ENCODE results near the gene SMARCAL1.

DNA sequence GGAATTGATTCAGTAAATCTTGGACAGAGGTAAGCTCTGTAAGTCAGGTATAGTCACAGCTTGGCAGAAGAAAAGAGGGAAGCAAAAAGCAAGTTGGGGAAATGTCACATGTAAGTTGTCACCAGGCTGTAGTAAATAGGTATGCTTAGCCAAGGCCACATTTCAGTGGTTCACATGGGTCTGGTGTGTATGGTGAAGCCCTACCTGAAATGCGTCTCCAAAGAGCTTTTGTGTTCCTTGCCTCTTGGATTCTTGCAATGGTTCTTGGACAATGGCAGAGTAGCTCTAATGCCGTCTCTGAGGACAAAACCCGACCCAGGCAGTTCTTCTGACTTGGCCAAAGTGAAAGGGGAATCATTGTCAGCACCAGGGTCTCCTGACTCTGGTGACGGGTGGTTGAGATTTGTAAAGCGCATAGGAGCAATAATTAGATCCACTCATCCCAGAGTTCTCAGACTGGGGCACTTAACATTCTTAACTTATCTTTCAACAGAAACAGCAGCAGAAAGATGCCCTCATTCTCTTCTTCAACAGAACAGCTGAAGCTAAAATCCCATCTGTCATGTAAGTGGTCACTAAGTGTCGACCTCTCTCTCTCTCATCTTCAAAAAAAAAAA, 51.9 kb downstream of the SMARCAL1 start:
- TF ChIP-seq, protein P1, sequence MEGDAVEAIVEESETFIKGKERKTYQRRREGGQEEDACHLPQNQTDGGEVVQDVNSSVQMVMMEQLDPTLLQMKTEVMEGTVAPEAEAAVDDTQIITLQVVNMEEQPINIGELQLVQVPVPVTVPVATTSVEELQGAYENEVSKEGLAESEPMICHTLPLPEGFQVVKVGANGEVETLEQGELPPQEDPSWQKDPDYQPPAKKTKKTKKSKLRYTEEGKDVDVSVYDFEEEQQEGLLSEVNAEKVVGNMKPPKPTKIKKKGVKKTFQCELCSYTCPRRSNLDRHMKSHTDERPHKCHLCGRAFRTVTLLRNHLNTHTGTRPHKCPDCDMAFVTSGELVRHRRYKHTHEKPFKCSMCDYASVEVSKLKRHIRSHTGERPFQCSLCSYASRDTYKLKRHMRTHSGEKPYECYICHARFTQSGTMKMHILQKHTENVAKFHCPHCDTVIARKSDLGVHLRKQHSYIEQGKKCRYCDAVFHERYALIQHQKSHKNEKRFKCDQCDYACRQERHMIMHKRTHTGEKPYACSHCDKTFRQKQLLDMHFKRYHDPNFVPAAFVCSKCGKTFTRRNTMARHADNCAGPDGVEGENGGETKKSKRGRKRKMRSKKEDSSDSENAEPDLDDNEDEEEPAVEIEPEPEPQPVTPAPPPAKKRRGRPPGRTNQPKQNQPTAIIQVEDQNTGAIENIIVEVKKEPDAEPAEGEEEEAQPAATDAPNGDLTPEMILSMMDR (IDR thresholded peaks at IDR 0.05; ENCODE audit: insufficient read depth, low read depth, low read length), result no peak
- TF ChIP-seq EZH2 (IDR thresholded peaks at IDR 0.05; ENCODE audit: insufficient read depth, low read length), result no peak

All from astrocyte (in vitro differentiated cells and primary cell).